GM19240 (cell line): ENCODE results near the gene RSAD1.
A peak's percentile ranks its signal among the peaks of the same experiment; 100 is the strongest.

Experiments
- DNase-seq: peaks from one replicate; pipeline ENCODE4 v3.0.0; 2011; ENCODE audit warnings: low spot score; ENCODE audit not compliant: insufficient read length

RSAD1 gene

GRCh38 chr17:50493744-50494143 lies 15.1 kb downstream of the RSAD1 start:
- no peak for DNase-seq

DNA sequence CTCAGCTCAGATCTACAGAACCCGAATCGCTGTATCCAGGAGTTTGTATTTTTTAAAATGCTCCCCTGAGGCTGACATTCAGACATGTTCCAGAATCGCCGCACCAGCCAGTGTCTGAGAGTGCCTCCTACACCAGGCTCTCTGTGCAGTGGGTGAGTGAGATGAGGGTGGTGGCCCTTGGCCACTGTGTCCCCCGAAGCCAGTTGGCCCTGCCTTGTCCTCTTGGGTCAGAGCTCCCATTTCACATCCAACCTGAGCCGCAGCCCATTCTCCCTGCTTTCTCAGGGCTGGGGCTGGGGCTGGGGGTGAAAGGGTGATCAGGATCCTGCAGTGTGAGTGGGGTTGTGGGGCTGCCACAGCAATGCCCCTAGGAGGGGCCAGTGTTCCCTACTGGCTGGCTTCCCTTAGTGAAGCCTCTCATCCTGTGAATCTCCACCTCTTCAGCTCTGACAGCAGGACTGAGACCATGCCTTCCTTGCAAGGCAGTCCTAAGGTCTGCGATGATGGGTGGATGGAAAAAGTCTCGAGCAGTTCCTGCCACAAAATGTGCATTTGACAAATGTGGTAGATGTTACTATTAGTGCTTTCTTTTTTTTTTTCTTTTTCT lies 16.7 kb downstream of the RSAD1 start:
- DNase-seq, result no peak

DNA sequence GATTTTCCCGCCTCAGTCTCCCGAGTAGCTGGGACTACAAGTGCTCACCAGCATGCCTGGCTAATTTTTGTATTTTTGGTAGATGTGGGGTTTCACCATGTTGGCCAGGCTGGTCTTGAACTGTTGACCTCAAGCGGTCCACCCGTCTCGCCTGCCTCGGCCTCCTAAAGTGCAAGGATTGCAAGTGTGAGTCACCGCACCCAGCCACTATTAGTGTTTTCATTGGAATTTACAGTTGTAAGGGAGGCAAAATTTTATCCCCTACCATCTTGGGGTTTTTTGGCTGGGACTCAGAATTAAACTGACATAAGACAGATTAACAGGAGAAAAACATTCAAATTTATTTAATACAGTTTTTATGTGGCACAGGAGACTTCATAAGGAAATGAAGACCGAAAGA lies 17.3 kb downstream of the RSAD1 start:
- DNase-seq, result no peak

- DNase-seq, result no peak
These were observed 19.6 kb downstream of the RSAD1 start for GRCh38 chr17:50498021-50498874.

DNA sequence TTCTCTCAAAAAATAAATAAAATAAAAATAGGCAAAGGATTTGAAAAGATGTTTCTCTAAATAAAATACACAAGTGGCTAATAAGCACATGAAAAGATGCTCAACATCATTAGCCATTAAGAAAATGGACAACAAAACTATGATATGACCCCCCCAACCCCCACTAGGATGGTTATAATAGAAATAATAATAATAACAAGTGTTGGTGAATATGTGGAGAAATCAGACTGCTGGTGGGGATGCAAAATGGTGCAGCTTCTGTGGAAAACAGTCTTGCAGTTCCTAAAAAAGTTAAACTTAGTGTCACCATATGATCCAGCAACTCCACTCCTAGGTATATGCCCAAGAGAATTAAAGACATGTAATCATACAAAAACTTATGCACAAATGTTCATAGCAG lies 20.6 kb downstream of the RSAD1 start:
- DNase-seq, result no peak

- DNase-seq, result no peak
These were observed 21.1 kb downstream of the RSAD1 start for GRCh38 chr17:50499721-50500120.

DNA sequence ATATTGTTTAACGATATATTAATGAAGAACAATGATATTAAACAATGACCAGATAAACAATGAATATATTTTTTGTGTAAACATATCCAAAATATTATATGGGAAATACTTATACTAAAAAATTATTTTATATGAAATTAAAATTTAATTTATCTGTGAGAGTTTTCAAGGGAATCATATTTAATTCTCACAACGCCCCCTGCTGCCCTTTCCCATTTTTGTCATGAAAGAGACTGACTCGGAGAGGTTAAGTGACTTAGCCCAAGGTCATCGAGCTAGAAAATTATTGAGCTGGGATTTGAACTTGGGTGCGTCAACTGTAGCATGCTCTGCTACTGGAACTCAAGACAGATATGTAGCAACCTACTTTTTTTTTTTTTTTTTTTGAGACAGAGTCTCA lies 22.4 kb downstream of the RSAD1 start:
- DNase-seq, result no peak

DNA sequence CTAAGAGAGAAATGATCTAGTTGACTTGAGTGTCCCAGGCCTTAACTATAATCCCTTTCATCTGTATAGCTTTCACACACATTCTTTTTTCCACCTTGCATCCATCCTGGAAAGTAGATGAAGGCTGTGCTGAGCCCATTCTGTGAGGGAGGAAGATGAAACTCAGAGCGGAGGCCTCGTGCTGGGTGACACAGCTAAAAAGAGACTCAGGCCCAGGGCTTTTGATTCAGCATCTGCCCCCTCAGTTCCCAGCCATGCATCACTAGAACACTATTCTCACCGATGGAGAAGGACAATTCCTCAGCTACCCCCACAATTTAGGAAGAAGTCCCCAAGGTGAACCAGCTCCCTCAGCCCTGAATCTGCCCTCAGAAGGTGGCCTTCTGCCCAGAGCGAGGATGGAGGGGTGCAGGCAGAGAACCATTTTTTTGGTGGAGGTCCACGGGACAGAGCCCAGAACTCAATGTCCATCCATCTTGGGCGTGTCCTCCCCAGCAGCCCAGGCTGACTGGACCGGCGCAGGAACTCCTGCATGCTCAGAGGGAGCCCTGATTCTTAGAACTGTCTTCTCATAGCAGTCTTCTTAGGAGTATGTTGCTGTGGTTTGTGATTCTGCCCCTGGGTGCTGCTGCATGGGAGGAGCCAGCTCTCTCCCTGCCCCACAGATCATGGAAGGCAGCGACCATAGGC lies 23.8 kb downstream of the RSAD1 start:
- DNase-seq, result no peak

DNA sequence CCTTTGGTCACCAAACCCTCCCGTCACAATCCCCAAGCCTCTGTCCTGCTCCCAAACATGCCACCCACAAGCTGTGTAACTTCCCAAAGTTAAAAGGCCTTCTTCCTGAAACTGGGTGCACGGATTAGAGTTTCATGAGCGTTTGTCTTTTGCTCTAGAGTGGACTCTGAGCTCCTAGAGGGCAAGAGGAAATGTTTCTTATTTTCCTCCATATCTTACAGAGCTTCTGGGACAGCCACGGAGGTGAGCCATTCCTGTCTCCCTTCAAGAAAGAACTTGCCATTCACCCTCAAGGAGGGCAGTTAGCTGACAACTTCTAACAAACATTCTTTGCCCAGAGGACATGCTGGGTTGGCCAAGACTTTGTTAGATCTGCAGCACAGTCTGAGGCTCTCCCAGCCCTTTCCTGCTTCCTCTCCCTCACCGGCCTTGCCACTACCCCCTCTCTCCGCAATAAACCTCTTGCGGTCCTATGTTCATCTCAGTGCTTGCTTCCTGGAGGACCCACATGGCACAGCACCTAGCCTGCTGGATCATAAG lies 27.0 kb downstream of the RSAD1 start:
- no peak for DNase-seq

GRCh38 chr17:50506298-50506697 lies 27.6 kb downstream of the RSAD1 start:
- DNase-seq, result no peak

DNA sequence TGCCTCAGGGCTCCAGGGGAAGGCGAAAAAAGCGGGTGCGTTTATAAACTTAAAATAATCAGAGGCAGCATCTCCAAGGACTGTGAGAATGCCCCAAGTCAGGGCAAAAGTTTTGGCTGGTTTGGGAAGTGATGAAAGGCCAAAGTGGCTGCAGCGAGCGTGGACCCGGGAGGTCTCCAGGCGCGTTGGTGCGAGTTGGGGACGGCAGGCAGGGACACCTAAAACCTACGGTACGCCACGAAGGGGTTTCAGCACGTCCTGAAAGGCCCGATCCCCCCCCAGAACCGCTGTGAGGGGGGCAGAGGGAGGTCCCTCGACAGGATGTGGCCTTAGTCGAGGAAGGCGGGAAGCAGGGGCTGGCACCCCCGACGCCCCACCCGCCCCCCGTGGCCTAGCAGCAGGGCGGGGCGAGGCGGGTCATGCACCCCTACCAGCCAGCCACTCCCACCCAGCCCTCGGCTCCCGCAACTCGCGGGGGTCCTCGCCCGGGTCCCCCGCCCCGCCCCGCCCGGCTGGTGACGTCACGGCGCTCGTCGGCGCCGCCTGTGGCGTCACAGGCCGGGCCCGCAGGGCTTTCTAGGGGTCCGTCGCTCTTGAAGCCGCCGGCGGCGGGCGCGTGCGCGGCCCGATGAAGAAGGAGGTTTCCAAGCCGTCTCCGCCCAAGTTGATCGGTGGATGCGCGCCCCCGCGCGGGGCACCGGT lies 29.4 kb downstream of the RSAD1 start, which contains the start of gene MYCBPAP:
MYCBPAP (plus strand) TSS at position 569 of the 702 bp plus-strand sequence. CDS start 236 bp downstream, outside the sequence.
- peak; percentile 67 for DNase-seq

DNA sequence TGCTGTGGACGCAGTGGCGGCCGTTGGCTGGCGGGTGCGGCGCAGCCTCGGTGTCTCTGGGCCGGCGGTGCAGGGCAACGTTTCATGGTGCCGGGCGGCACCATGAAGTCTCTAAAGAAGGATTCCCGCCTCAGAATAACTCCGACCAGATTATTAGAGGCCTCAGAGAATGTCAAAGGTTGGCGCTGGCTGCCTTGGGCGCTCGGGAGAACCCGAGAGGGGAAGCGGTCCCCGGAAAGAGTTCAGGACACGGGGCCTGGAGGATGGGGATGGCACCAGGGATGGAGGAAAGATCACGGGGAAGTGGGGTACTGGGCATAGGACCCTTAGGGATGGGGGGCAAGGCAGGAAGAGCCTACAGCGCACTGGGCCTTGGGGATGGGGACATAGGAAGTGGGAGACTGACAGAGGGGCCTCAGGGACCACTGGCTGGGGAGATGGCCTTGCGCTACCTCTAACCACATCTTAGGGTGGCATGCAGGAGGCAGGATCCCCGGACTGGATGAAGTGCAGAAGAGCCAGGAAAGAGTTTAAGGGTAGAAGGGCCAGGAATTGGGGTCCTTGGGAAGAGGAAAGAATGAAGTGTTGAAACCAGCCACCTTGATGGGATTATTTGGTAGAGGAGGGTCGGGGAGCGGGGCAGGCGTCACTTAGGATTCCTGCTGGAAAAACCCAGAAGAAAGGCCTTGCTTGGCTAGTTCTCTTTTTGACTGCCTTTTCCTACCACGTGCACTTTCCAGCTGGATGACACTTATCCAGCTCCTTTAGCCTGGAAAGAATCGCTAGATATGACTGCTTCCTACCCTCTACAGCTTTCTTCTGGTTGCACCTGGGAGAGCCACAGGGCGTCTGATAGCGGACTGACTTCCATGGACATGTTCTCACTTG lies 30.2 kb downstream of the RSAD1 start:
- no peak for DNase-seq

GRCh38 chr17:50511058-50511457 lies 32.4 kb downstream of the RSAD1 start:
- peak; percentile 90 for DNase-seq

GRCh38 chr17:50513495-50513894 lies 34.8 kb downstream of the RSAD1 start:
- no peak for DNase-seq

GRCh38 chr17:50514388-50514787 lies 35.7 kb downstream of the RSAD1 start:
- no peak for DNase-seq

- DNase-seq, result no peak
These were observed 36.5 kb downstream of the RSAD1 start for GRCh38 chr17:50514936-50515702.

- no peak for DNase-seq
These were observed 38.4 kb downstream of the RSAD1 start for GRCh38 chr17:50517011-50517410.

DNA sequence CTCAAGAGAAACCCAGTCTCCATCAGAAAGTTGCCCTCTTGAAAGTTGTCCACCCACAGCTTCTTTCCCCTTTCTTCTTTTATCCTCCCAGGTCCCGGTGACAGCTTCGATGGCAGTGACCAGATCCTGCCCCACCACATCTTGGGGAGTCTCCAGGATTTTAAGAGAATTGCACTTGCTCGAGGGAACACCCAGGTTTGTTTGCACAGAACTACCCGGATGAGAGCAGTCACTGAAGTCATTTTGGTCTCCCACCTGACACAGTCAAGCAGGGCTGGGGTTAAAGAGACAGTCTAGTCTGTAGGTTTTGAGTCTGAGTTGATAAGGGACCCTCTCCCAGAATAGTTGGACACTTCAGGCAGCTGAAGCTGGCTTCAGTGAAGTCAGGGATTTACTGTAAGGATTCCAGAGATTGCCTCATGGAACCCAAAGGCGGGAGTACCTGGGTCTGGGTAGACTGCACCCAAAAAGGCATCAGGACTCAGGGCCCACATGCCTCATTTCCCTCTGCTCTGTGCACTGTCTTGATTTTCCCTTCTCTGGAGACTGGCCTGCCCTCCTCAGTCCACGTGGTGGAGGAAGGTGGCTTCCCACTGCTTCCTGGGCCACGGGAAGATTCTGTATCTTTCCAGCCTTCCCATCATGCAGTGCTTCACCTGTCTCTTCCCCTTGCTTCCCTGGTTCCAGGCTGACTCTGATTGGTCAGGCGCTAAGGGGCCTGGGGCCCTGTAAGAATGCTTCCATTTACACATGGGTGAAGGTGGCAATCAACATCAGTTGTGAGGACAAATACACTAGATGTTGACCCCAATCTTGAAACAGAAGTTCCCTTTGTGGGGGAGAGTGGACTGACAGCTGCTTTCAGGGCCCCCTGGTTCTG lies 39.1 kb downstream of the RSAD1 start:
- DNase-seq, result no peak
